Cardiac fibroblast (primary cell): ENCODE results near the gene TNFAIP2.

ENCODE experiments used
- DNase-seq, 2 donors: peaks; one replicate each; pipeline versions ENCODE4 v3.0.0 to v3.0.0-alpha.2; 2010; ENCODE audit warnings: low read depth in 2 of 2
- H3K4me3 ChIP-seq, 2 donors: replicated peaks in 1 of 2; 1 replicate in 1 of 2; 2 replicates in 1 of 2; pipeline ENCODE4 v1.5.1; 2011; ENCODE audit warnings: low read depth in 2 of 2, low read length in 2 of 2, mild to moderate bottlenecking in 2 of 2, moderate library complexity in 1 of 2
- TF ChIP-seq, protein P1 (sequence below): IDR thresholded peaks from one replicate; pipeline ENCODE4 v1.5.1; 2011; ENCODE audit warnings: low read depth, mild to moderate bottlenecking, low read length, inconsistent platforms

TNFAIP2 gene

DNA sequence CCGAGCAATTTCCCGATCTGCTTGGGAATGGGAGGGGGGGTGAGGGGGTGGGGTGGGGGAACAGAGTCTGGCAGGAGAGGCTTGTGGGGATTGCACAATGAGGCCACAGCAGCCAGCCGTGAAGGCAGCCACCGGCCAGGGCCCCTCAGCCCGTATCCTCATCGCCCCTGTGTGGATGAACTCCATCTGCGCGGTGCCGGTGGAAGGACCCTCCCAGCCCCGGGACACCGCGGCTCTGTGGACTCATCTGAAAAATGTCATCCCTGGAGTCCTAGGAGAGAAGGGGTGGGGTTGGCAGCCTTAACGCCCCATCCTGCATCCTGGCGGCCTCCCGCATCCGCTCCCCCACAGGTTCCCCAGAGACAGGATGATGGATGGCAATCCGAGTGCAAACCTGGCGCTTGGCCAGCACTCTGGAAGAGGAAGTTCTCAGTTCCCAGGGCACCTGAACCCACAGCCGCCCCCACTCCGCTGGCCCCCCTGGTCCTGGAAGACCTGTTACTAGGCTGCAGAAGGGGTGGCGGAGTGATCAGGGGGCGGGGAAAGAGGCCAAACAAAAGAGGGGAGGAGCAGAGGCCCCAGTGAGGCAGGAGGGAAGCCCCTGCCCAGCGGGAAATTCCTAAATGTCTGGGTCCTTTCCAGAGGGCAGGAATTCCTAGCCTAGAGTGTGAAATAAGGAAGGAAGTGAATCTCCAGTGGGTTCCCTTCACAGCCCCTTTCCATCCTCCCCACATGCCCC is 1.2 kb upstream of the TNFAIP2 start:
- peak; percentile 88 to 97 for DNase-seq
- H3K4me3 ChIP-seq = peak overlapping the region in 1 of 2 donors; percentile 7
- TF ChIP-seq, protein P1, sequence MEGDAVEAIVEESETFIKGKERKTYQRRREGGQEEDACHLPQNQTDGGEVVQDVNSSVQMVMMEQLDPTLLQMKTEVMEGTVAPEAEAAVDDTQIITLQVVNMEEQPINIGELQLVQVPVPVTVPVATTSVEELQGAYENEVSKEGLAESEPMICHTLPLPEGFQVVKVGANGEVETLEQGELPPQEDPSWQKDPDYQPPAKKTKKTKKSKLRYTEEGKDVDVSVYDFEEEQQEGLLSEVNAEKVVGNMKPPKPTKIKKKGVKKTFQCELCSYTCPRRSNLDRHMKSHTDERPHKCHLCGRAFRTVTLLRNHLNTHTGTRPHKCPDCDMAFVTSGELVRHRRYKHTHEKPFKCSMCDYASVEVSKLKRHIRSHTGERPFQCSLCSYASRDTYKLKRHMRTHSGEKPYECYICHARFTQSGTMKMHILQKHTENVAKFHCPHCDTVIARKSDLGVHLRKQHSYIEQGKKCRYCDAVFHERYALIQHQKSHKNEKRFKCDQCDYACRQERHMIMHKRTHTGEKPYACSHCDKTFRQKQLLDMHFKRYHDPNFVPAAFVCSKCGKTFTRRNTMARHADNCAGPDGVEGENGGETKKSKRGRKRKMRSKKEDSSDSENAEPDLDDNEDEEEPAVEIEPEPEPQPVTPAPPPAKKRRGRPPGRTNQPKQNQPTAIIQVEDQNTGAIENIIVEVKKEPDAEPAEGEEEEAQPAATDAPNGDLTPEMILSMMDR = no peak

DNA sequence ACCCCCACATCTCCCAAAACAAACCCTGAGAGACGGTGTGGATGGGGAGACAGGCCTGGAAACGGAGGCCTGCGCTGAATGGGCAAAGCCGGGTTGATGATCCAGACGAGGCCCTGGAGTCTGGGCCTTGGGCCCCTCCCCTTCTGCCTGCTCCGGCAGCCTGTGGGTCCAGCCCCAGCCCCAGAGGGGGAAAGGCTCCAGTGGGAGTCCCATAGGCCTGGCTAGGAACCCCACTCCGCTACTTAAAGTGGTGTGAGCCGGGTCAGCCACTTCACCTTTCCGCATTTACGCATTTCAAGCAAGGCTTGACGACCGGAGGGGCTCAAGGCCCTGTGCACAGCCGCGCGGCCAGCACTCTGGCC is 695 bp upstream of the TNFAIP2 start:
- TF ChIP-seq, protein P1 = no peak
- H3K4me3 ChIP-seq = peak overlapping the region in 1 of 2 donors; percentile 67
- no peak for DNase-seq

DNA sequence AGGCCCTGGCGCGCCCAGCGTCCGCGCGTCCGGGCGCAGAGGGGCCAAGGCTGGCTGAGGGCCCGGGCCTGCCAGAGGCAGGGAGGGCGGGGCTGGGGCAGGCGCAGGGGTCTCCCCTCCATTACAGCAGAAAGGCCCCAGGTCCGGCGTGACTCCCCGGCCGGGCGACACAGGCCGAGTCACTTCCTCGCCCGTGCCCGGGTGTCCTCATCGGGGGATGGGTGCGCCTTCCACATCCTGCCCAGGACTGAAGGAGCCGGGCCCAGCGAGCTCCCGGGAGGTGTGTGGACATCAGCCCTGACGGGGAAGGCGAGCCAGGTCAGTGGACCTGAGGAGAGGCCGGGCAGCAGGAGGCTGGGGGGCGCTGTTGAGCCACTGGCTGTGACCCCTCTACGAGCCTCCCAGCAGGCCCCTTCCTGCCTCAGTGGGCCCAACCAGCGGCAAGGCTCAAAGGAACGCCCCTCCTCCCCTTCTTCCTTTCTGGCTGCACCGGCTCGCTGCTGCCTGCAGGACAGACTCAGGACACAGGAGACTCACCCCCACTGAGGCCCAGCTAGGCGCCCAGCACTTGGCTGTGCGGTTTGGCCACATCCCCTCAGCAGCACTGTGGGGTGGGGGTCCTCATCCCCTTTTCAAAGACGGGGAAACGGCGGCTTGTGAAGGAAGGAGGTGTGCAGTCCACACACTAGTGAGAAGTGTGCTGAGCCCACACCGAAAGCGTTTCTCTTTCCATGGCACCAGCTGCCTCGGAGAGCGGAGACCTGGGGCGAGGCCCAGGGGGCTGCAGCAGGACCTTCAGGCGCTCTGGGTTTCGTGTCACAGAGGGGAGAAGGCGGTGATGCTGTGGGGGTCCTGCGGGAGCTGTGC is 606 bp downstream of the TNFAIP2 start:
- TF ChIP-seq, protein P1 = peak; percentile 53
- DNase-seq = peak; percentile 45 to 58
- H3K4me3 ChIP-seq = peak overlapping the region; percentile 48 to 67

DNA sequence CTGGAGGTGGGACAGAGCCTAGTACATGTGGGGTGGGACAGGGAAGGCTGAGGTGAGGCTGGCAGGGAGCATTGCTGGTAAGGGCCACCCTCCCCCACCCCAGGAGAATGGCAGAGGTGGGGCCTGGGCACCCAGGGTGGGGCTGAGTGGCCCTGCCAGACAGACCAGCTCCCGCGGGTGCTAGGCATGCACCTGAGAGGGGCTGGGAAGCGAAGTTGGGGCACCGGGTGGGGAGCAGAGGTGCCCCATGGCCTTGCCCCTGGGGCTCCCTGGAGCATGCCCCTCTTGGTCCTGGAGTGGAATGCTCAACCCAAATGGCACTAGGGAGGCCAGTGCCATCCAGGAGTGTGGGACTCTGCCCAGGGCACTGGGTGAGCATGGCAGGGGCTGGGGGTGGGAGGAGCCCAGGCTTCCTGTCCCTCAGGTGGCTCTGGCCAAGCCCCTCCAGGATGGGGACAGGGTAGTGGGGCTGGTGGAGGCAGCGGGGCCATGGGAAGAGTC is 1.3 kb downstream of the TNFAIP2 start:
- no peak for DNase-seq
- peak overlapping the region; percentile 48 to 67 for H3K4me3 ChIP-seq
- TF ChIP-seq, protein P1 = no peak

DNA sequence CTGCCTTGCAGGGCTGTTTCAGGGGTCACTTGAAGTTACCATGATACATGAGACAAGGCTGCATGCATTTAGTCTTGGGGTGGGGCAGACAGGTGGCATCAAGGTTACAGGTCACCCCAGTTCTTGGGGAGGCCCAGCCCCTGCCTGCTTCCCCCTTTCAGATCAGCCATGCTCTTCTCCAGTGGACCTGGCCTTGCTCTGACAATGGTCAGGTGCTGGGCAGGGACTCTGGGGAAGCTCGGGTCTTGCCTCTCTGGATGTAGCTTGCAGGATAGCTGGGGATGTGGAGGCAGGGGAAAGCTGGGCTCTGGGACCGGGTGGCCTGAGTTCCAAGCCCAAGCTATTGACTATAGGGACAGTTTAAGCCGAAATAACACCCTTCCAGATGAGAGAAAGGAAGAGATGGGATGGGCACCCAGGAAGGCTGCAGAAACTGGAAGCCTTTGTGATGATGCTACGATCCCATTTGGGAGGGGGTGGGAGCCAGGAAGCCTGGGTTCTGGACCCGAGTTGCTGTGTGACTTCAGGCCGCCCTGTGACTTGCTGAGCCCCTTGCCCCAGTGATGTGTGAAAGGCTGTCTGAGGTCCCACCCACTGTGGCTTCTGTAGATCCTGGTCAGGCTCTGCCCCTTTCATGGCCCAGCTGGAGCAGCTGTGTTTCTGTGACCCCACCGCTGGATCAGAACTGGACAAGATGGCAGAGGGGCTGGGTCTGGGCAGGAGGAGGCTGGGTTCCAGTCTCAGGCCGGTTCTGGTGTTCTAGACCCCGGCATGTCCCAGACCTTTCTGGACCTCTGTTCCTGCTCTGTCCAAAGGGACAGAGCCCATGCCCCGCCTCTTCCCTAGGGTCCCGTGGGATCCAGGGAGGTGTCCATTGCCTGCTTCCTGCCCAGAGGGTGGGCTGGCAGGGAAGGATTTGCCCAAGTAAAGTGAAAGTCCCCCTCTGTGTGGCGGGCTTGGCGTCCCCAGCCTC is 2.1 kb downstream of the TNFAIP2 start:
- TF ChIP-seq, protein P1 = no peak
- DNase-seq = no peak
- peak overlapping the region in 1 of 2 donors; percentile 67 for H3K4me3 ChIP-seq
